NCI-H345 treated with DMSO at 0.1 percent for 48 hours (cell line): ENCODE measurements around the gene CSNK2A3.
"Not testable (repeated sequence)": the region's sequence is repeated elsewhere in the genome, so short reads cannot be mapped to it uniquely, and the experiment has no call there.

ENCODE experiments used
- DNase-seq: peaks from one replicate; lab custom pipeline; 2025; ENCODE audit not compliant: unreplicated experiment; lab: John Stamatoyannopoulos, UW

Gene CSNK2A3

GRCh38 chr11:11380340-11380739 lies 27.3 kb upstream of the CSNK2A3 start:
- no peak for DNase-seq

- no peak for DNase-seq
Measured at GRCh38 chr11:11379661-11380060, 26.6 kb upstream of the CSNK2A3 start.

GRCh38 chr11:11378184-11378940 lies 25.3 kb upstream of the CSNK2A3 start:
- DNase-seq: no peak

- no peak for DNase-seq
Measured at GRCh38 chr11:11374358-11375148, 21.5 kb upstream of the CSNK2A3 start.

GRCh38 chr11:11373934-11374333 lies 20.9 kb upstream of the CSNK2A3 start:
- no peak for DNase-seq

- no peak for DNase-seq
Measured at GRCh38 chr11:11372461-11372860, 19.4 kb upstream of the CSNK2A3 start.

- no peak for DNase-seq
Measured at GRCh38 chr11:11370962-11371303, 17.9 kb upstream of the CSNK2A3 start.

- DNase-seq: no peak
Measured at GRCh38 chr11:11370255-11370961, 17.4 kb upstream of the CSNK2A3 start.

- DNase-seq: no peak
Measured at GRCh38 chr11:11366793-11367192, 13.7 kb upstream of the CSNK2A3 start.

- DNase-seq: no peak
Measured at GRCh38 chr11:11363674-11364073, 10.6 kb upstream of the CSNK2A3 start.

- no peak for DNase-seq
Measured at GRCh38 chr11:11359611-11360010, 6.6 kb upstream of the CSNK2A3 start.

GRCh38 chr11:11356842-11357241 lies 3.8 kb upstream of the CSNK2A3 start:
- no peak for DNase-seq

- not testable (repeated sequence) for DNase-seq
Measured at GRCh38 chr11:11351851-11352250, 1.2 kb downstream of the CSNK2A3 start.

- no peak for DNase-seq
Measured at GRCh38 chr11:11351042-11351586, 1.9 kb downstream of the CSNK2A3 start.

GRCh38 chr11:11349870-11350337 lies 3.1 kb downstream of the CSNK2A3 start:
- no peak for DNase-seq

GRCh38 chr11:11349106-11349825 lies 3.8 kb downstream of the CSNK2A3 start:
- no peak for DNase-seq

- DNase-seq: no peak
Measured at GRCh38 chr11:11348303-11348702, 4.7 kb downstream of the CSNK2A3 start.

GRCh38 chr11:11347592-11347991 lies 5.5 kb downstream of the CSNK2A3 start:
- DNase-seq: no peak

GRCh38 chr11:11346303-11346702 lies 6.7 kb downstream of the CSNK2A3 start:
- no peak for DNase-seq

- DNase-seq: no peak
Measured at GRCh38 chr11:11345099-11345498, 8.0 kb downstream of the CSNK2A3 start.

- no peak for DNase-seq
Measured at GRCh38 chr11:11344045-11344444, 9.0 kb downstream of the CSNK2A3 start.
